ENCODE results near the gene JAKMIP1.

DNA sequence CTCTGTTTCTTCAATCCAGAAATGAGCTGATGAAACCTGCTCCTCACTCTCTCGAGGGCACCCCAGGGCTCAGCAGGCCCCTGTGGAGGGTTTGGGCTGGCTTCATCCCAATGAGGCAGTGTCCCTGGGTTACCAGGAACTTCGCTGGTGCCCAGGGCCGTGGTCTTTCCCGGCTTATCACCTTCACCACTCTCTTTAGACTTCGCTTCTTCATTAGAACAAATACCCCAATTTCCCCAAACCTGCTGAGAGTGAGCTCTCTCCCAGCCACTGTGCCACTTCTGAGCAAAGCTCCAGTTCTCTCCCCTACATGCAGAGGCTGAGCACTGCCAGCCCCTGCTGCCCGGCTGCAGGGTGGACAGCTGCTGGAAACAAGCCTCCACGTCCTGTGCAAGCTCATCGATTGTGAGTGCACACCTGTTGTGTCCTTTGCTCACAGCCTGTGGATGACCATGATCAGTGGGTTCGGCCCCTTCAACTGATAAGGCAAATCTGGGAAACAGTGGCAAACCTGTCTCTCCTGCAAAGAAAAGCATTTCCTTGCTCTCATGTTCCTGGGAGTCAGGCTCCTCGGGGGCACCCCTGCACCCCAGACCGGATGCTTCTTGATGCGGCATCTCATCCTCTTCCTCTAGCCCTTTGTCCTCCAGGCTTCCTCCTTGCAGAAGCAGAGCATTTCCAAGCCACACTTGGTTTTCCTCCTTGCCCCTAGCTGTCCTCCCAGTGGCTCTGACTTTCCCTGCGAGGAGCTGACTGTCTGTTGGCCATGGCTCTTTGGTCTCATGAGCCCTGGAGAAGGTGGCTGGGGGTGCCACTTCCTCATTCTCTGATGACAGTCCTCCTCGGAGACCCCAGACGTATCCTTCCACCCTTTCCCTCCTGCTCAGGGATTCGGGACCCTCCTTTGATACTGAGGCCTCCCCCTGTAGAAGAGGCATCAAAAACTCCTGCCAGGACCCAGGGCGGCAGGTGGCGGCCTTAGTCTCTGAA is 210.8 kb downstream of the JAKMIP1 start:
- TF ChIP-seq SUZ12 (IDR thresholded peaks at IDR 0.05) (no peak), FOXA1 (IDR thresholded peaks at IDR 0.05) (no peak), SP1 (IDR thresholded peaks at IDR 0.05) (no peak), BHLHE40 (IDR thresholded peaks at IDR 0.05; ENCODE audit: borderline replicate concordance) (no peak), TARDBP (IDR thresholded peaks at IDR 0.05) (no peak), FOXK2 (IDR thresholded peaks at IDR 0.05) (no peak), ELF4 (IDR thresholded peaks at IDR 0.05) (no peak), FOXM1 (IDR thresholded peaks at IDR 0.05; ENCODE audit: borderline replicate concordance) (no peak), HDGF (IDR thresholded peaks at IDR 0.05; ENCODE audit: borderline replicate concordance) (no peak), LEF1 (IDR thresholded peaks at IDR 0.05; ENCODE audit: borderline replicate concordance) (no peak), NFRKB (IDR thresholded peaks at IDR 0.05) (no peak)
- TF ChIP-seq, protein P1, sequence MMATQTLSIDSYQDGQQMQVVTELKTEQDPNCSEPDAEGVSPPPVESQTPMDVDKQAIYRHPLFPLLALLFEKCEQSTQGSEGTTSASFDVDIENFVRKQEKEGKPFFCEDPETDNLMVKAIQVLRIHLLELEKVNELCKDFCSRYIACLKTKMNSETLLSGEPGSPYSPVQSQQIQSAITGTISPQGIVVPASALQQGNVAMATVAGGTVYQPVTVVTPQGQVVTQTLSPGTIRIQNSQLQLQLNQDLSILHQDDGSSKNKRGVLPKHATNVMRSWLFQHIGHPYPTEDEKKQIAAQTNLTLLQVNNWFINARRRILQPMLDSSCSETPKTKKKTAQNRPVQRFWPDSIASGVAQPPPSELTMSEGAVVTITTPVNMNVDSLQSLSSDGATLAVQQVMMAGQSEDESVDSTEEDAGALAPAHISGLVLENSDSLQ (IDR thresholded peaks at IDR 0.05): no peak
